GM12872 (cell line): ENCODE results near the gene CCL16.

Experiments used
- CTCF ChIP-seq: IDR thresholded peaks from 3 replicates; pipeline ENCODE4 v1.5.1; 2011; ENCODE audit warnings: low read depth, mild to moderate bottlenecking, low read length, moderate library complexity; ENCODE audit not compliant: insufficient read depth

Gene CCL16

GRCh38 chr17:36014946-36015345 lies 33.6 kb upstream of the CCL16 start:
- TF ChIP-seq CTCF: no peak

GRCh38 chr17:36011201-36011600 lies 29.9 kb upstream of the CCL16 start:
- no peak for TF ChIP-seq CTCF

DNA sequence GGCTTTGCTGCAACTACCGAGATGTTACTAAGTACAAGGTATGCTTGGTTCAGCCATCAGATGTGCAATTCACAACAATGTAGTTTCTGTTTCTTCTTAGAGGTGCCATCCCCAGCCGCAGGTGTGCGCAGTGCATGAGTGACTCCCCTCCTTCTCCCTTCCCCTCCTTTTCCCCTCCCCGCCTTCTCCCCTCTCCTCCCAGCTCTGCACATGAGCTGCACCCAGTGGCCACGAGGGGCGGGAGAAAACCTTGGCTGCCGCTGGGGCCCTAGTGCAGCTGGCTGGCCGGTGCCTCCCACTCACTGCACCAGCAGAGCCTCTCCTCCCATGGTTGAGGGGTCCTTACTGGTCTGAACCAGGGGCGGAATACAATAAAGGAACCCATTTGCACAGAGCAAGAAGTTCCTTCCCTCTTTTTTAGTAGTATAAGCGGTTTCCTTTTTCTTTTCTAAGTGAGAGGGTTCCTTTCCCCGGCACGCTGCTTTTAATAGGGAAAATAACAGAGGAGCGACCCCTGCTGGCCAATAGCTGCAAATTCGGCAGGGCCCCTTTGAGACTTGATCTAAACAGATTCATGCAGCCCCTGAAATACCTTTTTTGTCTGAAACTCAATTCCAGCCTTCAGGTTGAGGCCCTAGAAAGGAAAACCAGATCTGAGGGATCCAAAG lies 27.8 kb upstream of the CCL16 start:
- TF ChIP-seq CTCF: peak; percentile 56; the same call in 2 of the 3 replicates

- no peak for TF ChIP-seq CTCF
Observed at GRCh38 chr17:36004594-36005108, 23.4 kb upstream of the CCL16 start.

DNA sequence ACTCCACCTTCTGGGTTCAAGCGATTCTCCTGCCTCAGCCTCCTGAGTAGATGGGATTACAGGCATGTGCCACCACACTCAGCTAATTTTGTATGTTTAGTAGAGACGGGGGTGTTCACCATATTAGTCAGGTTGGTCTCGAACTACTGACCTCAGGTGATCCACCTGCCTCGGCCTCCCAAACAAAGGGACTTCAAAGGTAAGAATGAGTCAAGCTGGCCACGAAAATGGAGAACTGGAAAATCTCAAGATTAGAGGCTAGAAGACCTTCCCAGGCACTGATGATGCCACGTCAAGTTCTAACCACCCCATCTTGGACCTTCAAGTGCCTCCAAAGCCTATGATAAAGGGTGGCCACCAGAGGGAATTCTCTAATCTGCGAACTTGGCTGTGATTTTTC lies 21.3 kb upstream of the CCL16 start:
- TF ChIP-seq CTCF: no peak

GRCh38 chr17:36001862-36002603 lies 20.7 kb upstream of the CCL16 start:
- TF ChIP-seq CTCF: no peak

GRCh38 chr17:36001110-36001771 lies 19.9 kb upstream of the CCL16 start, which contains the start of gene CCL15:
Gene CCL15, minus strand, starts transcription at chr17:36001553. Its CDS starts 61 bp downstream, at chr17:36001492.
- TF ChIP-seq CTCF: no peak
